Stimulated activated CD4-positive, alpha-beta T cell treated with anti-CD3 and anti-CD28 coated beads, Interleukin-12 subunit alpha, Interleukin-12 subunit beta, amount 100 ng/mL, for 24 hours (primary cell): ENCODE results near the gene CCNH.

ENCODE experiments used
- DNase-seq, 2 experiments: peaks; one replicate each; pipeline ENCODE4 v3.0.0-alpha.2; 2020; ENCODE audit warnings: low read depth in 2 of 2

Gene CCNH

DNA sequence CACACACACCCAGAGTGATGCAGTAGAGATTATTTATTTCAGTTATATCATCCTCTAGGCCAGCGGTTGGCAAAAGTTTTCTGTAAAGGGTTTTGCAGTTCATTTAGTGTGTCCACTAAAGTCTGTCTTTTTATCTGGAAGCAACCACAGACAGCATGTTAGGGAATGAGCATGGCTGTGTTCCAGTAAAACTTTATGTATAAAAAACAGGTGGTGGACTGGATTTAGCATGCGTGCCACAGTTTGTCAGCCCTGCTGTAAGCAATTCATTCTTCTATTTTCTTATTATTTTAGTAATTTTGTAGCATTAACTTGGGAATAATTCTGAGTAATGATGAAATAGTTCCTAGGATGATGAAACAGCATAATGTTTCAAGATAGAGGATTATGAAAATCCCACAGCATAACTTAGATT lies 51.7 kb downstream of the CCNH start:
- no peak for DNase-seq

DNA sequence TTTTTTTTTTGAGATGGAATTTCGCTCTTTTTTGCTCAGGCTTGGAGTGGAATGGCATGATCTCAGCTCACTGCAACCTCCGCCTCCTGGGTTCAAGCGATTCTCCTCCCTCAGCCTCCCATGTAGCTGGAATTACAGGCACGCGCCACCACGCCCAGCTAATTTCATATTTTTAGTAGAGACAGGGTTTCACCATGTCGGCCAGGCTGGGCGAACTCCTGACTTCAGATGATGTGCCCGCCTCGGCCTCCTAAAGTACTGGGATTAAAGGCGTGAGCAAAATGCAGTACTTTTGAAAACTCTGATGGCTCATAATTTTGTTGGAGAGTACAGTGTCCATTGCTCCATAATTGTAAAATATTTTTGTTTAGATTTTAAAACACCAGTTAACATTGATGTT lies 52.6 kb downstream of the CCNH start:
- DNase-seq, result no peak

DNA sequence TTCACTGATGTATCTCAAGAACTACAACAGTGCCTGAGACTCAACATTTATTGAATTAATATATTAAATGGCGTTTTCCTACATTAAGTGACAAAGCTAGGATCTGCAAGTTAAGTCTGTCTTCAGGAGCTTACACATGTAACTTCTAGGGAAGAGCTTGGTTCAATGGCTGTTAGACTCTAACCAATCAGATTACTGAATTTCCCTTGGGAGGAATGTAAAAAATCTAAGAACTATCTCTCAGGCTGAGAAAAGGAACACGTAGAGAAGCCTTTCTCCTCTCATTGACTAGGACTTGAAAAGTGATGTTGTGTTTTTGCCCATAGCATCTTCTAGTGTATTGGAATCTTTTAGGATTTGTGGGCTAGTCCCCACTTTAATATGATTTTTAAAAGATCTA lies 53.6 kb downstream of the CCNH start:
- DNase-seq, result no peak

DNA sequence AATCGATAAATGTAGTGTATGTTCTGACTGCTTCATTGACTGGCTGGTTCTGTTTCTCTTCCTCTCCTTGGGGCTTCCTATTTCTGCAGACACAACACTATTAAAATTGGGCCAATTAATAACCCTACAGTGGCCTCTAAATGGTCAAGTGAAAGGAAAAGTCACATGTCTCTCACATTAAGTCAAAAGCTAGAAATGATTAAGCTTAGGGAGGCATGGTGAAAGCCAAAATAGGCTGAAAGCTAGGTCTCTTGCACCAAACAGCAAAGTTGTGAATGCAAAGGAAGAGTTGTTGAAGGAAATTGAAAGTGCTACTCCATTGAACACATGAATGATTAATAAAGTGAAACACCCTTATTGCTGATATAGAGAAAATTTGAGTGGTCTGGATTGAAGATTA lies 58.2 kb downstream of the CCNH start:
- DNase-seq, result no peak

DNA sequence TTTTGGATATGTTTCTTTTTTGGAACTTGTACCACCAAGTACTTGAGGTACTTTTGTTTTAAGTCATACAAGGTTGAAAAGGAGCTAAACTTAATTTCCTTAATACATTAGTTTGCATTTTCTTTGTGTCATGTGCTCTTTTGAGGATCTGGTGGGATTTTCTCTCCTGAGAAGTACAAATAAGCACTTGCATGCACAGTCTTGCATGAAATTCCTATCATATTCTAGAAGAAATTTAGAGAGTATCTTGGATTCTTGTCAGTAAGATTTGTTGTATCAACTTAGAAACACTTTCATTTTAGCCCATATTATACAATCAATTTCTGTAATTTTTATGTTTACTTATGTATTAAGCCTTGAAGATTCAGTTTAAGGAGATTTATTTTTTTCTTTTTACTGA lies 64.9 kb downstream of the CCNH start:
- DNase-seq, result no peak

DNA sequence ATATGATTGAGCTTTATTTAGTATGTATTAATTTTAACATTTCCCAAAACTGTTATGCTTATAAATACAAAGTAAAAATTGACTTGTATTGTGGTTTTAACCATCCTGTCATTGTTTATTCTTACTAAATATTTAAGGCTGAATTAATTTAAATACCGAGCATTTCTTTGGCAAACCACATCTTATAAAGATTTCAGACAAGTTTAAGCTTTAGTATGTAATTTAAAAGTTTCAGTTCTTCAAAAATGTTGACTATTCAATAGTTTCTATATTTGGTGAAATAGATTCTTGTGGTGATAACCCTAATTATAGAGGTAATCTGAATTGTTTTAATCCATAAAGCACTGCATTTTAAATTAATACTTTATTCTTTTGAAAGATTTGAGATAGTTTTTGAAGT lies 65.5 kb downstream of the CCNH start:
- no peak for DNase-seq
